Fibroblast of peridontal ligament (primary cell): ENCODE results near the gene POU2AF2.
"Not testable (repeated sequence)": the region's sequence is repeated elsewhere in the genome, so short reads cannot be mapped to it uniquely, and the experiment has no call there.

Experiments used
- DNase-seq: peaks from one replicate; pipeline ENCODE4 v3.0.0-alpha.2; 2010; ENCODE audit errors: extremely low read depth

Gene POU2AF2, protein sequence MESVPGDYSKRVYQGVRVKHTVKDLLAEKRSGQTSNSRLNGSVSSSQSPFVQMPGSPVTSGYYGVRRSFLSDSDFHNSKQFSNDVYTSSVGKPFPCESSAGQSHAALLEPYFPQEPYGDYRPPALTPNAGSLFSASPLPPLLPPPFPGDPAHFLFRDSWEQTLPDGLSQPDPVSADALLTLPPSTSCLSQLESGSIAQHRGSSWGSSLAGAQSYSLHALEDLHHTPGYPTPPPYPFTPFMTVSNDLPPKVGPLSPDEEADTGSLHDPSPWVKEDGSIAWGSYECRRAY

DNA sequence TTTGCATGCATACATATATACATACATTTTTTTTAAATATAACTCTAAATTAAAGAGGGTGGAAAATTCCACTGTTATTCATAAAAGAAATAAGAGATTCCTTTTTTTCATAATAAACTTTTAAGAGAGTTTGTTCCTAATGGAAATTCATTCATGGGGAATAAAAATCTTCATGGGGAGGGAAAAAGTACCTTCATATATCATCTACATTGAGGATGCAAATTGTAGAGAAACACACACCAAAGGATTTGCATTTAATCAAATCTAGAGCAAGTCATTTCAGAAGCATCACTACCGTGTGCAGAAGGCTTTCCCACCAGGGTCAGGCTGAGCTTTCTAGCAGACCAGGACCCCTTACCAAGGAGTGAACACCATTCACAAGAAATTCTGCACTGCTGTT lies at the start of gene POU2AF2:
POU2AF2 (plus strand) TSS at position 301 of the 400 bp plus-strand sequence. CDS start 129 bp downstream, outside the sequence.
- no peak for DNase-seq

DNA sequence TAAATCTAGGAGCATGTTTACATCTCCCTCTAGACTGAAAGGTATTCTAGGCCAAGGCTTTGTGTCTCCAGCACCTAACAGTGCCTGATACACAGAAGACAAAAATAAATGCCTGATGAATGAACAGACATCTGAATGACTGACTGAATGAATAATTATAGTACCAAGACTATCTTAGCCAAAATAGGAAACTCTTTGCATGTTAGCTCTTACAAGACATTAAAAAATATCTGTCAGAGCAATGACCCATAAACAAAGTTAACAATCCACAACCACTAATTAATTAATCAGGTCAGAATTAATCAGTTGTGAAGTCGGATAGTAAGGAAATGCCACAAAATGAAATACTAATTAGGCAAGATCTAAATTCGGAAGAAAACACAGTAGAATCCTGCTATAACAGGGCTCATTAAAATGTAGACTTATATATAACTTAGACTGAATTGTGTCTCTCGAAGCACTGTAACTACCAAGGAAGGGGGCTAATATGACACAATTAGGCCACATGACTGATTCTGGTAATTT lies 45.5 kb upstream of the POU2AF2 start:
- no peak for DNase-seq

DNA sequence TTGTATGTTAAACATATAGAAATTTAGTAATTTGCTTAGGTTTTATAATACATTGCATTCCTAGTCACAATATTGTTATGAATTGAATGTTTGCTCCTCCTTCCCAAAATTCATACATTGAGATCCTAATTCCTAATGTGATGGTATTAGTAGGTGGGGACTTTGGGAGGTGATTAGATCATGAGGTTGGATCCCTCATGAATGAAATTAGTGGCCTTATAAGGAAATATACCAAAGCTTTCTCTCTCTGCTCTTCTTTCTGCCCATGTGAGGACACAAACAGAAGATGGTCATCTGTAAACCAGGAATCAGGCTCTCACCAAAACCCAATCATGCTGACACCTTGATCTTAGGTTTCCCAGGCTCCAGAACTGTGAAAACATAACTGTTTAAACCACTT lies 41.3 kb upstream of the POU2AF2 start:
- no peak for DNase-seq

DNA sequence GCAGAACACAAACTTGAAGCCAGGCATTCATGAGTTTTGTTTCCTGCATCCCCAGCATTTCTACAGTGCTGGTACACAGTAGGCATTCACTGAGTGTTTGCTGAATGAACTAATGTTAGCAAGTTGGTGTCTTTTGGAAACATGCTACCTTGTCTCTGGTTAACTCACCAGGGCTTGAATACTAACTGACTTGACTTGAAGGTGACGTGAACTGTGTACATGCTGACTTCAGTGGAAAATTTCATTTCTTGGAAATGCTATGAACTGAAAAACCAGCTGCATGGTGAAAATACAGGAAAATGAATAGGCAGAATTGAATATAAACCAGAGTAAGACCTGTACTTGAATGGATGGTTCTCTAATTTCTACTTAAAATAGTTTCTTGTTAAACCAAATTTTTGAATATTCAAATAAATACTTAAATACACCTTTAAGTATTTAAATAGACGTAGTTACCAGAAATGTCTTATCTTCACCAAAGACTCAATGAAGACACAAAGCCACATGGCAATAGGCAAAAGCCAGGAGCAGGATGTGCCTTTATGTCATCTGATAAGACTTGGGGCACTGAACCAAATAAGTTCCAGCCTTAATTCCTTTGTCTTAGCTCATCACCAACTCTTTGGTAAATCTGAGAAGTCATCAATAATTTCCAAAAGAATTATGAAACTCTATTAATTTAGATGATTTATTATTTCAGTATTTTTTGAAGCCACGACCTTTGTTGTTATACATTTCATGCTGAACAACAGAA lies 39.7 kb upstream of the POU2AF2 start:
- peak; percentile 14 for DNase-seq

DNA sequence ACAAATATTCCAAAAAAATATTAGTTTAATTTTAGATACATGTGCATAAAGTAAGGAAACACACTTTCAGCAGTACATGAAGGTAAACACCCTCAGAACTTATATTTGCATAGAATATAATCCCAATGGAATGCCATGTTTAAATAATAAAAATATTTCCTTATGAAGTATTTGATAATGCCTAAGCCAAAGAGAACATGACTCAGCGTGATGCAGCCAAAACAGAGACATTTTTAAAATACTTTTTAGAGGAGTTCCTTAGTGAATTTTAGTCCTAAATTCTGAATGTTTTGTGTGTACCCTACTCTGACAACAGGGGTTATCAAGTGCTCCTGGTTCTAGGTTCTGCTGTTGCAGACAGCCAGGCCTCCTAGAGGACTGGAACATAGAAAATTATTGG lies 39.1 kb upstream of the POU2AF2 start:
- DNase-seq: peak; percentile 75

DNA sequence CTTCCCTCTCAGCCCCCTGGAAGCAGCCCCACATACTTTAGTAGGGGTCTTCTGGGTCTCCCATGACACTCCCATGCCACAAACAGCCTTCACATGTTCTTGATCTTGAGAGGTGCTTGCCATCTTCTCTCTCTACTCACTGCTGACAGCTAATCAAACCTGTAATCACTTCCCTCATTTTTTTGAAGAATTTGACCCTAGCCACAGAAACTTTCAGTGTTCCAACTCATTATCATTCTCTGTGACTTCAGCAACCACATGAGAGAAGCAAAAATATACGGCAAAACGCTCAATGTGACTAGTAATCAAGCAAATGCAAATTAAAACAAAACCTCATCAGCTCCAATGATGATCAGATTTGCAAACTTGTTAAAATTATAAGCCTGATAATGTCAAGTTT lies 38.3 kb upstream of the POU2AF2 start:
- DNase-seq: peak; percentile 4

DNA sequence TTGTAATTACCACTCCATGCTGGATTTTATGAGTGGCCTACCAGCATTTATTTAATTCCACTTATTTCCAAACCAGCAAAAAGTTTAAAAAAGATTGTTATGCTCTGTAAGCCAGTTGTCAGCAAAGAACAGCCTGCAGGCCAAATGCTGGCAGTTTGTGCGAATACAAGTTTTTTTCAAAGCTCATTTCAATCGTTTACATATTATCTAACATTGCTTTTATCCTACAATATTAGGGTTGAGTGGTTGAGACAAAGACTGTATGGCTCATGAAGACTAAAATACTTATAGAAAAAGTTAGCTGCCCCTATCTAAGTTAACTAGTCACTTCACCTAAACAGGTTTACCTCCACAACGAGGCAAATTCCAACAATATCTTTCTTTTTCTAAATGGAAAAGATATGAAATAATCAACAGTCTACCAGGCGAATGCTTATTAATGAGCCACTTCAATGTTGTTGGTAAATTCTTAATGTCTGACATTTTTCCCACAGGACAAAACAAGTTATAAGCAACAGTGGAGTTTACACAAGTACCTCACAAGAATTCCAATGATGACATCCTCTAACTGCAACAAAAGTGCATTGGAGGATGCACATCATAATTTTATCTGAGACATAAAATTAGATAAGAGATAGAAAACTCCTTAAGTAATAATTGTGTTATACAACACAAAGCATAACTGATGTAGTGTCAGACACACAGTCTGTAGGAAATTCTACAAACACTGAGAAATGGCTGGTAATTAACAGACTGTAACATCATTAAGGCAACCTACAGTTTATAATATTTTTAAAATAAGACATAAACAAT lies 35.8 kb upstream of the POU2AF2 start:
- DNase-seq: no peak

DNA sequence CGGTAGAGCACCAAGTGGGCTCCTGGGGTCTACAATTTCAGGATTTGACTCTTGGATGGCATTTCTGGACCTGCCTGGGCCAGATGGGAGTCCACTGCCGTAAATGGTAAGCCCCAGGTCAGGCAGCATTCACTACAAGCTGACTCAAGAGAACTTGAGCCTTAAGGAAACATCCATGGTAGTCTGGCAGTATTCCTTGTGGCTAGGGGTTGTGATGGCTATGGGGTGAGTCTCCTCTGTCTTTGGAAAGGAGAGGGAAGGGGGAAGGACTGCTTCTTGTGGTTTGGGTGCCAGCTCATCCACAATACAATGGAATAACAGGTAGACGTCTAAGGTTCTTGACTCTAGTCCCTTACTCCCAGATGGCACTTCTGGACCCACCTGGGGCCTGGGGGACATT lies 32.3 kb upstream of the POU2AF2 start:
- peak; percentile 15 for DNase-seq

DNA sequence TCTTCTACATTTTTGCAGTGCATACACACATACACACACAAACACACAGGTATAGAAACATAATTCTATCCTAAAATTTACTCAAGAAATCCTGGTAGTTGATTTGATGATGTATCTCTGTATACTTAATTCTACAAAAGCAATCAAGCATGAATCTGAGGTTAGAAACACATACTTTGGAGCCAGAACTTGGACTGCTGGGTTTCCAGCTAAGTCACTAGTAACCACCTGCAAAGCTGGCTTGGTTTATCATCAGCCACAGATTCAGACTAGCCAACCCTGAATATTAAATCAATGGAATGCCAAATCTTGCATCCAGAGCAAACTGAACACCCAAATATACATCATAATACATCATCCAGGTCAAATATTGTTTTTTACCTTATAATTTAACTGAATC lies 24.8 kb upstream of the POU2AF2 start:
- peak; percentile 11 for DNase-seq

DNA sequence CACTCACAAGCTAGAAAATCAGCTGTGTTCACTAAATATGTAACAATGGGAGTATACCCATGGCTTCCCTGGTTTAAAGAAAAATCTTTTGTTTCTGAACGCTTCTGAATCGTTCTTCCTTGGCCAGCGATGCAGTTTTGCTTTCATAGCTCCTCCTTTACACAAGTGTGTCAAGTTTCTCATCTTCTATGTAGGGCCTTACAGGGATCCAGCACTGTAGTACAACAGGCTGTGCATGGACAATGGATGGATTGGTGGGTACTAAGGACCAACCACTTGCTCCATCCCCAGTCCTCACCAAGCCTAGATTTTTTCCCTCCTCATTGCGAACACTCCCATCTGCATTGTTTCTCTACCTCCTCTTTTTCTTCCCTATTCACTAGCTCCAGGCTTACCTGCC lies 24.3 kb upstream of the POU2AF2 start:
- peak; percentile 6 for DNase-seq

DNA sequence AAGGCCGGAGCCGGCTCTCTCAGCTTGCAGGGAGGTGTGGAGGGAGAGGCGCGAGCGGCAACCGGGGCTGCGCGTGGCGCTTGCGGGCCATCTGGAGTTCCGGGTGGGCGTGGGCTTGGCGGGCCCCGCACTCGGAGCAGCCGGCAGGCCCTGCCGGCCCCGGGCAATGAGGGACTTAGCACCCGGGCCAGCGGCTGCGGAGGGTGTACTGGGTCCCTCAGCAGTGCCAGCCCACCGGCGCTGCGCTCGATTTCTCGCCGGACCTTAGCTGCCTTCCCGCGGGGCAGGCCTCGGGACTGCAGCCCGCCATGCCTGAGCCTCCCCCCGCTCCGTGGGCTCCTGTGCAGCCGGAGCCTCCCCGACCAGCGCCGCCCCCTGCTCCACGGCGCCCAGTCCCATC lies 23.6 kb upstream of the POU2AF2 start:
- DNase-seq: not testable (repeated sequence)

DNA sequence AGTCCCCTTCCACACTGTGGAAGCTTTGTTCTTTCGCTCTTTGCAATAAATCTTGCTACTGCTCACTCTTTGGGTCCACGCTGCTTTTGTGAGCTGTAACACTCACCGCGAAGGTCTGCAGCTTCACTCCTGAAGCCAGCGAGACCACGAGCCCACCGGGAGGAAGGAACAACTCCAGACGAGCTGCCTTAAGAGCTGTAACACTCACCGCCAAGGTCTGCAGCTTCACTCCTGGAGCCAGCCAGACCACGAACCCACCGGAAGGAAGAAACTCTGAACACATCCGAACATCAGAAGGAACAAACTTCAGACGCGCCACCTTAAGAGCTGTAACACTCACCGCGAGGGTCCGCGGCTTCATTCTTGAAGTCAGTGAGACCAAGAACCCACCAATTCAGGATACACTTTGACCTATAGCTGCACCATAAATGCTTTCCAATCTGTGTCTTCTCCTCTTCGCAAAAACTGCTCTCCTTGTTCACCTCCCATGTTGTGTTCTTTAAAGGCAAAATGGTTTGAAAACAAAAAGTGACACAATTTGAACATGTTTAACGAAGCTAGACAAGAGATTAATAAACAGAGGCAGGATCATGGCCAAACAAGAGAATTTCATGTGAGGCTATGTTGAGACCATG lies 22.6 kb upstream of the POU2AF2 start:
- DNase-seq: not testable (repeated sequence)

DNA sequence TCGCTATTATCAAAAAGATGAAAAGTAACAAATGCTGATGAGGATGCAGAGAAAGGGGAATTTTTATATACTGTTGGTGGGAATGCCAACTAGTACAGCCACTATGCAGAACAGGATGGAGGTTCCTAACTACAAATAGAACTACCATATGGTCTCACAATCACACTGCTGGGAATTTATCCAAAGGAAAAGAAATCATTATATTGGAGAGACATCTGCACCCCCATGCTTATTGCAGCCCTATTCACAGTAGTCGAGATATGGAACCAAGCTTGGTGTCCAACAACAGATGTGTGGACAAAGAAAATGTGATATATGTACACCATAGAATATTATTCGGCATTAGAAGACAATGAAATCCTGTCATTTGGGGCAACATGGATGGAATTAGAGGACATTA lies 19.6 kb upstream of the POU2AF2 start:
- DNase-seq: no peak

DNA sequence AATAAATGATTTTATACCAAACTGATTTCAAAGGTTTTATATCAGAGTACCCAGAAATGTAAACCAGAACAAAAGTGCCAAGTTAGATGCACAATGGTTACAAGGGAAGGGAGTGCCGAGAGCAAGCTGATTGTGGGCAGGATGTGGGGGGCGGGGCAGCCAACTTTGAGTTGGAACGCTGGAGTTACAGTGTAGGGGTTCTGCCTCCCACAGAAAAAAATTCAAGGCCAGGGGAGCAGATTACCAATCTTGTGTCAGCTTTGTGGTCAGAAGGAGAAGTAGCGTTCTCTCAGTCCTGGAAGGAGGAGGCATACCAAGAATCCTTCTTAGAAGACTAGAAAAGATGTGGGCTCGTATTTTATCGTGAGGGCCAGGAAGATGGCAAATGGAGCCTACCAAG lies 15.9 kb upstream of the POU2AF2 start:
- no peak for DNase-seq

DNA sequence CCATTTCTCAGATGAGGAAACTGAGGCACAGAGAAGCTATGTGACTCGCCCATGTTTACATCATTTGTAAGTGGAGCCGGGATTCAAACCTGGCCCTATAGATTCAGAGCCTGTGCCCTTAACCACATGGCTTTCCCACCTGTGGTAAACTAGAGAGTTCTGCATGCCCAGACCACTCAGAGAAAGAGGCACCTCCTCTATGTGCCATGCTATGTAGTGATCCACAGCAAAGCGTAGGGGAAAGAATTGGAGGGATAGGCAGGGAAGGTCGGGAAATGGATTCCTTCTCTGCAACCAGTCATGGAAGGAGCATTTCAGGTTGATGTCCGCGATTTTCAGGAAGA lies 15.4 kb upstream of the POU2AF2 start:
- no peak for DNase-seq

DNA sequence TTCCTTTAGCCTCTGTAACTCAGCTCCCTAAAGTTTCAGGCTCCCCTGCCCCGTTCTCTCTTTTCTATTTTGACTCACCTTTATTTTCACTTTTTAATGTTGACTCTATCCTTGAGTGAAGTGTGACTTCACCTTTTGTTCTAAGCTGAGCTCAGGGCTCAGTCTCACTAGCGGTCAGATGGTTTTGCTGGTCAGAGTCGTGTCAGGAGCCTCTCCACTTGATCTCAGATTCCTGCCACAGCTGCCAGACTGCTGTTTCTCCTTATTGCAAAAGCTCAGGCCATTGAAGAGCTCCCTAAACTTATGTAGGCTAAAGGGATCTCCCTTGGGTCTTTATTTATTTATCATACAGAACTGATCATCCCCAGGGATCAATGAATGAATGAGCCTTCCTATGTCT lies 13.7 kb upstream of the POU2AF2 start:
- DNase-seq: peak; percentile 29

DNA sequence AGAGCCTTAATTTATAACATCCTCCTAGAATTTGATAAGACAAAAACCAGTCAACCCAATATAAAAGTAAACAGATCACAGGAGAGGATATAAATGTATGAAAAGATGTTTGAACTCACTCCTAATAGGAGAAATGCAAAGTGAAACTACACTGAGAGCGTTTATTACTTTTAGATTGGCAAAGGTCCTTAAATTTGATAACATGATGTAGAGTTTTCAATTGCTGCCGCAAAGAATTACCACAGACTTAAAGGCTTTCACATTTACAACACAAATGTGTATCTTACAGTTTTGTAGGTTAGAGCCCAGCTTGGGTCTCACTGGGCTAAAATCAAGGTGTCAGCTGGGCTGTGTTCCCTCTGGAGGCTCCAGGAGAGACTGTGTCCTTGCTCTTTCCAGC lies 9.1 kb upstream of the POU2AF2 start:
- DNase-seq: no peak

DNA sequence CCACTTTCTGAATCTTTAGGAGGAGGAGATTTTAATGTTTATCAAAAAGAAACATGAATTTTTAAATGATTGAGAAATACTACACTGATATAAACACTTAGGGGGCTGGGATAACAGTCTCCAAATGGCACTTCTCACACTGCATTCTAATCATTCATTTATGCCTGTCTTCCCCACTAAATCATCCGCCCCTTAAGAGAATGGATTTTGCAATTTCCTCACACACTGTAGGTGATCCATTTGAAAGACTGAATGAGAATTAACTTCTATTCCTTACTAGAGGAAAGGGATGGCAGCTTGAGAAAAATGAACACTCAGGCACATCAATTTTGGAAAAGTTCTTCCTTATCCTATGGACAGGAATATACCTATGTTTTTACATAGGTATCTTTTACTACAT lies 7.6 kb upstream of the POU2AF2 start:
- no peak for DNase-seq

DNA sequence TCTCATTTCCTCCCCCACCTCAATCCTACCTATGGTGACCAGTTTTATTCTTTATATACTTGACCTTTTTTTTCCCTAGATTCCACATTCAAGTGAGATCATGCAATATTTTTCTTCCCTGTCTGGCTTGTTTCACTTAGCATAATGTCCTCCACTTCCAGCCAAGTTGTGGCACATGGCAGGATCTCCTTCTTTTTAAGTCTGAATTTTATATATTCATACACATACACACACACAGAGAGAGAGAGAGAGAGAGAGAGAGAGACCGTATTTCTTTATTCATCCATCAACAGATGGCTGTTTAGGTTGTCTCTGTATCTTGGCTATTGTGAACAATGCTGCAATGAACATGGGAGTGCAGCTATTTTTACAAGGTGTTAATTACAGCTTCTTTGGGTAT lies 1.4 kb downstream of the POU2AF2 start:
- DNase-seq: no peak

DNA sequence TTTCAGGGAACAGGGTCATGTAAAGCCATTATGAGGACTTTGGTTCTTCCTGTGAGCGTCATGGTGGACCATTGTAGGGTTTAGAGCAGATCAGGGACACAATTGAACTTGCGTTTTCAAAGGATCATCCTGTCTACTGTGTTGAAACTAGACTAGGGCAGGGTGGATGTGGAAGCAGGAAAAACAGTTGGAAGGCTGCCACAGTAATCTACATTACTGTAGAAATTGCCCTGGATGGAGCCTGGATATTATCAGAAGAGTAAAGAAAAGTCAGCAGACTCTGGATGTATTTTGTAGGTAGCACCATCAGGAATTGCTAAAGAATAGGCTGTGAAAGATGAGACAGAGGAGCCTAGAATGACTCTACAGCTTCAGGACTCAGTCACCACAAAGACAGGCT lies 5.4 kb downstream of the POU2AF2 start:
- DNase-seq: no peak

DNA sequence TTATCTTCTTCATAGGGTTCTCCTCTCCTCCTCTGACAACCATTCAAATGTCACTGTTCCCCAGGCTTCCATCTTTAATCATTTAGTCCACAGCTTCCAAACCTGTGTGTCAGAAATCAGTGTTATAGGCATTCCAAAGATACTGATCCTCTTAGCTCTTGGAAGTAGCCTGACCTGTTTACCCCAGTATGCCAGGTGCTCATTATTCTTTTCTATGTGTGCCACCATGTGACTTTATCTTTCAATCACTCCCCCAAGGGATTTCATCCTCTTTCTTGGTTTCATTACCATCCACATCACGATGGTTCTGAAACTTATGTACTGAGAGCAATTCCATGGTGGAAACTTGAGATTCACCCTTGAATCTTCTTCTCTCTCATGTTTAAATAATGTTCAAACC lies 7.6 kb downstream of the POU2AF2 start:
- DNase-seq: no peak

DNA sequence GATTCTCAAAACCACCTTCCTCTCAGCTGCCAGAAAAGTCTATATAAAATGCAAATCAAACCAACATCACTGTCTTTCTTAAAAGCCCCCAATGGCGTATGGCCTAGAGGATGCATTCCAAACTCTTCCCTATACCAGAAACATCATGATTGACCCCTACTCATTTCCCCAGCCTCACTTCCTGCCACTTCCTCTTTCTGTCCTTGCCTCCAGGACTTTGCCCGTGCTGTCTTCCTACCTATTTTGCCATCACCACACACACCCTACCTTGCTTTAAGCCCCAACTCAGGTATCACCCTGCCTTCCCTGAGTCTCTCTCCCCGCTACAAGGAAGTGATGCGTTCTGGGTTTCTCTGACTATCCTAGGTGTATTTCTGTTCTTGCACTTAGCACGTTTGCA lies 8.1 kb downstream of the POU2AF2 start:
- DNase-seq: no peak
